GM12872 (cell line): ENCODE measurements around the gene LDB1.

ENCODE experiments used
- CTCF ChIP-seq: IDR thresholded peaks from 3 replicates; pipeline ENCODE4 v1.5.1; 2011; ENCODE audit warnings: low read depth, mild to moderate bottlenecking, low read length, moderate library complexity; ENCODE audit not compliant: insufficient read depth

LDB1 gene

GRCh38 chr10:102141583-102142107 lies 21.5 kb upstream of the LDB1 start:
- no peak for TF ChIP-seq CTCF

GRCh38 chr10:102140913-102141540 lies 20.9 kb upstream of the LDB1 start:
- TF ChIP-seq CTCF, result no peak

GRCh38 chr10:102140218-102140617 lies 20.1 kb upstream of the LDB1 start:
- TF ChIP-seq CTCF, result no peak

GRCh38 chr10:102139281-102140110 lies 19.3 kb upstream of the LDB1 start:
- no peak for TF ChIP-seq CTCF

GRCh38 chr10:102135956-102136526 lies 15.9 kb upstream of the LDB1 start:
- TF ChIP-seq CTCF, result no peak

- no peak for TF ChIP-seq CTCF
These were observed 14.2 kb upstream of the LDB1 start for GRCh38 chr10:102134416-102134815.
